GM18520 (cell line): ENCODE data around the gene TAF3.

ENCODE experiments used
- ATAC-seq: cut with Tn5 transposase; IDR thresholded peaks from one replicate; pipeline ENCODE4 v1.9.1; 2021; ENCODE audit not compliant: unreplicated experiment

TAF3 gene

DNA sequence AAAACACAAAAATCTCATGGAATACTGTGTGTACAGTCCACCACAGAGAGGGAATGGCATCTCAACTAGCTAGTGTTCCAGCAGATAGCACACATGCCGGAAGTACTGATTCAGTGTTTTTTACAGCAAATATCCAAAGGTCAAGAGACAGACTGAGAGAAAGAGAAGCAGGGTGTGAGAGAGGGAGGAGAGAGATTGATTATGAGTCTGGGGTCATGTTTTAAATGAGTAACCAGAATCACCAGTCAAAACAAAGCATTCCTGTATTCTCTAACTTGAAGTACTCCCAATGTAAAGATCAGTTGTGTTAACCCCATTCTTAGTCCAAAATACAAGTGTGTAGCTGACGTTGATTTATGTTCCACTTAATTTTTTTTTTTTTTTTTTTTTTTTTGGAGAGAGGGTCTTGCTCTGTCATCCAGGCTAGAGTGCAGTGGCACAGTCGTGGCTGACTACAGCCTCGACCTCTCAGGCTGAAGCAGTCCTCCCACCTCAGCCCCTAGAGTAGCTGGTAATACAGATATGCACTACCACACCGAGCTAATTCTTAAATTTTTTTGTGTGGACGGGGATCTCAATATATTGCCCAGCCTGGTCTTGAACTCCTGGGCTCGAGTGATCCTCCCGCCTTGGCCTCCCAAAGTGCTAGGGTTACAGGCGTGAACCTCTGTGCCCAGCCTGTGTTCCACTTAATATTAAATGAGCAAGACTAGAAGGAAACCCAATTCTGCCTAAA is 114.2 kb downstream of the TAF3 start:
- no peak for ATAC-seq

DNA sequence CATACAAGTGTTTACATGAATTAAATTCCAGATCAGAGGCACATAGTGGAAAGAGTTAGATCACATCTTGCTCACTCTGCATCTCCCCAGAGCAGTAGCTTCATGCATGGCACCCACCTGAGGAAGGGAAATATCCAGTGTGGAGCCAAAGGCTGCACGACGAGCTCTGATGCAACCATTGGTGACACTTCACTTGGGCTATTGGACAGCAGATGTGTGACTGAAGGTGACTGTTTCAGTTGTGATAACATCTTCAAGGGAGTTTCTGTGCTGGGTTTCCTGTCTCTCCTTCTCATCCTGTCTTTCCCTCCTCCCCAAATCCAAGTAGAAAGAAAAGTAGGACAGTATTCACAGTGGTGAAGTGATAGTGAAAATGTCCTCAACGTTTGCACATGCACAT is 115.0 kb downstream of the TAF3 start:
- ATAC-seq = no peak

DNA sequence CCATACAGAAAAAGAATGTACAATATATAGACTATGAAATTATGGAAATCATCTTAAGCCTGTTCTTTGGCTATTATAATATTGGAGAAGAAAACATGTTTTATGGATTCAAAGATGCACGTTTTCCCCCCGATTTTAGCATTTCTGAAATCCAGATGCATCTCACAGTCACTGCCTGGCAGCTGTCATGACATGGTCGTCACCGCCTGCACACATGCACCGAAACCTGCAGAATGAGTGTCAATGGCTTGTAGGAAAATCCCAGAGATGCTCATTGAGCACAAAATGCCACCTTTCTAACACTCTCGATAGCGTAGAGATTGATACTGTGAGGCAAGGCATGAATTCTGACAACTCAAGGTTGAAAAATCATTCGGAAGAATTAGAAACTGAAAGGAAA is 115.5 kb downstream of the TAF3 start:
- ATAC-seq = no peak

DNA sequence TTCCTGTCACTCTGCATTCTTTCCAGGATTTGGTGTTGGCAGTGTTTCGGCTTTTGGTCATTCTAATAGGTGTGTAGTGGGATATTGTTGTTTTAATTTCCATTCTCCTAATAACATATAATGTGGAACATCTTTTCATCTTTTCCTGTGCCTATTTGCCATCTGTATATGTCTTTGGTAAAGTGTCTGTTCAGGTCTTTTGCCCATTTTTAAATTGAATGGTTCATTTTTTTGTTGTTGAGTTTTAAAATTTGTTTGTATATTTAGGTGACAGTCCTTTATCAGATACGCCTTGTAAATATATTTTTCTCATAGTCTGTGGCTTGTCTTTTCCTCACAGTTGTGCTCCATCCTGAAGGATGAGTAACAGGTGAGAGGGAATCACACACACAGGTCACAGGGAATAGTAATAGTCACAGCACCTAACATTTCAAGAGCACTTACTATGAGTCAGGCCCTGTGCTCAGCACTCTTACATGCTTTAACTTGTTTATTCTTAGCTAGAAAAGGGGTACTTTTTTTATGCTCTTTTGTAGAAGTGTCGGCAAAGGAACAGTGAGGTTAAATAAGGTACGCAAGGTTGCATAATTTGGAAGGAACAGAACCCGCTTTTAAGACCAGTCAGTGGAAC is 119.1 kb downstream of the TAF3 start:
- no peak for ATAC-seq

DNA sequence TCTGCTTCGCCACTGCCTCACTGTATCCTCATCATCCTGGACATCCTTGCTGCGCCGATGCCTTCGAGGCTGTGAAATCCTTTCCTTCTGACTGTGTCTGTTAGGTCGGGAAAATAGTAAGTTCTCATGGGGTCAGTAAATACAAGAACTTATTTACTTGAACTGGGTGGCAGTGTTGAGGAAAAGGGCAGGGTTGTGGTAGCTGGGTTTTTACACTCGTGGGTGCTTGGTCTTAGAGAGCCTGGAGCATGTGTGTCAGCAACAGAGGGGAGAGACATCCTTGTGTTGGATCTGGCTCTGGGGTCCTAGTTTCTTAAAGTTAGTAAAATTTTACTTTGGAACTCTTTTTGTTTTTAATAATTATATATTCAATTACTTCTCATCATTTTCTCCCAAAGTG is 123.3 kb downstream of the TAF3 start:
- ATAC-seq = no peak

DNA sequence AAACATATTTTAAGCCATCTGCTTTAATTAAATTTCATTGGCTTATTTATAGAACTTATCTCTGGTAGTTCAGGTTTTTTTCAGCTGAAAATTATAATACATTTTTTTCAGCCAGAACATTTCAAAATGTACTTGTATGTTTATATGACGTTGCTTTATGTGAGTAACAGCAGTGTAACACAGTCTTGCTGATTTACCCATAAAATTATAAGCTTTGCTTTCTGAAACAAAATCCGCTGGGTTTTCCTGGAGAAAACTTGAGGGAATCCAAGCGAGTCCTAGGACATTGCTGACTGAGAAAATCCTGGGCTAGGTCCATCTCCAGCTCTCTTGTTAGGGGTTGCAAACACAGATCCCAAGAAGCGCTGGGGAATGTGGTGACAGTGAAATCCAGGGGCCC is 124.0 kb downstream of the TAF3 start:
- no peak for ATAC-seq

DNA sequence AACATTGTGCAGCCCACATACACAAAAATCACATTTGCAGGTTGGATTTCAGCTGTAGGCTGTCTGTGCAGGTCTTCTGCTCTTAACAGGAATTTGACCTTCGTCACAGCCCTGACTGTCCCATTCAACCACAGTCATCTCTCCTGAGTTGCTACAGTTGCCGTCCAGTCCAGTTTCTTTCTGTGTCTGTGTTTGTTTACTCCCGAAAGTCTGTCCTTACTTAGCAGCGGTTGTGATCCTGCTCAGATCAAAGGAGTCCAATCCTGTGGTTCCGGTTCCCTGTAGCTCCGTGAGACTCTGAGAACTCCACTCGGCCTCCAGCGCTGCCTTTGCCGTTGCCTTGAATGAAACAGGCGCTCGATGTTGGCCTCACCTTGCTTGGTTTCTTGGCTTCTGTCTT is 124.6 kb downstream of the TAF3 start:
- ATAC-seq = no peak

DNA sequence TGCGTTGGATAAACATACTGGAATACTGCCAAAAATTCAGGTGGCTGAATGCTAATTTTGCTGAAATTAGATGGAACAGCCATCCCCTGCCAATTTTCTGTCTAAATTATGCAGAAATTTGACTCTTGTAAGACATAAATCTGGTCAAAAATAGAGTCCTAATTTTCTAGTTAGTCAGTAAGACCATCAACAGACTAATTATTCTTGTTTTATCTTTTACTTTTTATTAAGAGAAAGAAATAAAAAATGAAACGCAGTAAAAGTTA is 125.8 kb downstream of the TAF3 start:
- no peak for ATAC-seq

DNA sequence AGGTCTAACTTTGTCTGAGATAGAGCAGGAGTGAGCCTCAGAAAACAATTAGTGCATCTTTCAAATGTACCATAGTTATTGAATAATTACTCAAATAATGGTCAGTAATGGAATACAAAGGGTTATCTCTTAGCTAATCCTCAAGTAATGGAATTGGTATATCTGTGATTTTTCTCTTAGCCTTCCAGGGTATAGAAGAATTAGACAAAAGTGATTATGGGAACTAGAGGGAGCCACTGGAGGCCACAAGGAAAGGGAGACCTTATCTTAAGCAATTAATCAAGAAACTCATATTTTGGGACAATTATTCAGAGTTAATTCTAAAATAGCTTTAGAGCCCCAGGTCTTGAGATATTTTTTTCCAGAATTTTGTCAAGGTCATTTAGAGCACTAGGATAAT is 126.2 kb downstream of the TAF3 start:
- no peak for ATAC-seq

DNA sequence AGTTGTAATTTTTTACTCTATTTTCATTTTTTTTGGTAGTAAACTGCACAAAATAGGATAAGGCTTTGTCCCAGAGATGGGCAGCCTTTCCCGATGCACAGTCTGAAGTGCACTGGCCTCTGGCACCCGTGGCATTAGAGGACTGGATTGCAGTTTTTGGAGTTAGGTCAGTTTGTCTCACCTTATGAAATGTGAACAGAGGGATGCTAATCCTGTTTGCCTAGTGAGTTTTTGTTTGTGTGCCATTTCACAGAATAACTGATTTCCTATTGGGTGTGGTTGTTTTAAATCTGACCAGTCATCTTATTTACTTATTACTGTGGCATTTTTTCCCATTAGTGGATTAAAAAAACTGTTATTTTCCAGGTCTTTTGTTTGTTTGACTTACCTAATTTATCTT is 126.7 kb downstream of the TAF3 start:
- no peak for ATAC-seq

DNA sequence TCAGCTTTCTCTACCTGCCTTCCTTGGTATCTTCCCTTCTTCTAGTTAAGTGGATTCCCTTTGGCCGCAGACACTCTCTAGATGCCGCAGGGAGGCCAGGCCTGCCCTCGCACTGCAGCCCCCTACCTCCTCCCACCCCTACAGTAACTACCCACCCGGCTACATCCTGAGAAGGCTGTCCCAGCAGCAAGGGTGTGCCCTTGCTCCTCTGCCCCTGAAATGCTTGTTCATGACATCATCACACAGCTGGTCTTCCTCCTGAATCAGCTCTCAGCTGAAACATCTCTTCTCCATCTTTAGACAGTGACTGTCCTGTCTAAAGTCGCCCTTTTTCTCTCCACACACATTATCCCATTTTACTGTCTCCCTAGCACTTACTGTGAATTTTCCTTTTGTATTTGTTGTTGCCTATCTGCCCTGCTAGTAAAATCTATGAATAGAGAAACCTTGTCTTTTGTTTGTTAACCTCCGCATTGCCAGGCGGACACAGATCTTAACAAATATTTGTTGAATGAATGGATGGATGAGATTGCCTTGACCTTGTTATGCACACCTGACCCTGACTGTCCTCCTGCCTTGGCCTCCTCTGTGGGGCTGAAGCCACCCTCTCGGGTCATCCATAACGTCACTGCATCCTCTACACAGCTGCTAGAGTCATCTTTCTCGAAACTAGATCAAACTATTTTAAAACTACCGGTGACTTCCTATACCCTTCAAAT is 127.3 kb downstream of the TAF3 start:
- no peak for ATAC-seq

DNA sequence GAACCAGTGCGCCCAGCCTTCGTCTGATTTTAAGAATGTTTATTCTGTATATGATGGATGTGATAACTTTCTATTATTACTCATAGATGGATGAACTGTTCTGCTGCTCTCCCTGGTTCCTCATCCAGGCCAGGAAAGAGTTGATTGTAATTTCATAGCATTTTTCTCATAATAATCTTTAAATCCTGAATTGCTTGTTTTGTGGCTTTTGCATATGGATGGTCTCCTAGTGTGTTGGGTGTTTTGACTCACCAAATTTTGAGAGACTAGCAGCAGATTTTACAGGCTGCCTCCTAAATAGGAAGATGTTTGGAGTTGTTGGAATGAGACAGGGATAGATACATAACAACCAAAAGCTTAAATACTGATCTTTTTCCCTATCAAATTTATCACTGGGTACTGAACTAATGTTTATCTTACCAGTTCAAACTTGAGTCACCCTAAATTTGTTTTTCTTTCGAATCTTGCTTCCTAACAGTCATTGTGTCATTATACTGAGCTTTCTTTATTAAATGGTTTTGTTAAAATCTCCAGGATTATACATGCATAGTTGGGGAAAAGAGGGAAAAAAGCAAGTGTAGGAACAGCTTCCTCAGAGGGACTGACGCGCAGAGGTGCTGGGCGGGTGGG is 130.2 kb downstream of the TAF3 start:
- ATAC-seq = no peak

DNA sequence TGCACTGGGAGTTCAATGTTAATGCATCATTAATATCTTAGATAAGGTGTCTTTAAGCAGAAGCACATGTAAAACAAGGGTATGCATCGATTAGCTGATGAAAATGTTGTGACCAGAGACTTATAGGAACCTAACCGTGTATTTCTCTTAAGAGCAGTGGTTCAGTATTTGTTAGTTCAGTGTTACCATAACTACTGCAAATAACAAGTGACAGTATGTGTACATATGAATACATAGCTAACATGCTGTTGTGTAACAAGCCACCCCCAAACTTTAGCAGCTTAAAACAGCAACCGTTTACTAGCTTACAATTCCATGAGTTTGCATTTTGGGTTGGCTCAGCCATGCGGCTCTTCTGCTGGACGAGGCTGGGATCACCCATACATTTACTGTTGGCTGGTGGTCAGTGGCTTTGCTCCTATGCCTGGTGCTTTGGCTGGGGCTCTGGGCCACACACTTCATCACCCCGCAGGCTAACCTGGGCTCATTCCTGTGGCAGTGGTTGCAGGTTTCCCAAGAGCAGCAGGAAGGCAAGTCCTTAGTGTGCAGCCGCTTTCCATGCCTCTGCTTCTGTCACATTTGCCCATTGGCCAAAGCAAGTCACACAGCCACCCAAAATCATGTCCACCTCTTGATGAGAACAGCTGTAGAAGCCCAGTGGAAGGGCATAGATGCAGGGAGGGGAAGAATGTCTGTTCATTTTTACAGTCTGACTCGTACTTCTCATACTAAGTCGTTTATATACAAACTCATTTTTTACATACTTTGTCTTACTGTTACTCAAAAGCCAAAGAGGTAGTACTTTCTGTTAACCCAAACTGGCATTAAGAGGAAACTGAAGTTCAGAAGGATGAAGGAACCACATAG is 132.9 kb downstream of the TAF3 start:
- ATAC-seq = no peak

DNA sequence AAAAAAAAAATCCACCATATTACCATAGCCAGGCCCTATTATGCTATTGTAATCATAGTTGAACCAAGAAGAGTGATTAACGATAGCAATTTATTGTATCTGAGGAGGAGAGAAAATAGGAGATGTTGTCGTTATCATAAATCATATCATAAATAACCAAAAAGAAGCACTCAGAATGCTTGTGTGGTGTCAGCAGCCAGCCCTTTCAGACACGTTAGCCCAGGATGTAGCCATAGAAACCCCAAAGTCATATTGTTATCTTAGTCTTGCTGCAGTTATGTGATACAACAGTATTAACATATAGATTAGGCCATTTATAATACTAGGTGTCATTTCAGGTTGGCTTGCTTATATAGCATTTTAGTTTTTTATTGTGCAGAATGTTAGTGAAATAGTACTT is 134.0 kb downstream of the TAF3 start:
- no peak for ATAC-seq

DNA sequence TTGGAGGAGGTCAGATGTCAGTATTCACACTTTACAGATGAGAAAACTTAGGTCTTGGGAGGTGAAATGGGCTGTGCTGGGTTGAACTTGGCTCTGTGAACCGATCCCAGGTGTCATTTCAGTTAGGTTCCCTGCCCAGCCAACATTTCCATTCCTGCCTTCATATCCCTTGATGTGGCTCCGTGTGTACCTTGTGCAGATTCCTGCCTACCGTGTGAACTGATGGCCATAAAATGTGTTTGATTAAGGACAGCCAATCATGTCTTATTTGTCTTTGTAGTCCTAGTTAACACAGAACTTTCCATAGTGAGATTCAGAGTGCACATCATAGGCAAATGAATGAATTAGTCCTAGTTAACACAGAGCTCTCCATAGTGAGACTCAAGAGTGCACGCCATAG is 135.1 kb downstream of the TAF3 start:
- no peak for ATAC-seq

DNA sequence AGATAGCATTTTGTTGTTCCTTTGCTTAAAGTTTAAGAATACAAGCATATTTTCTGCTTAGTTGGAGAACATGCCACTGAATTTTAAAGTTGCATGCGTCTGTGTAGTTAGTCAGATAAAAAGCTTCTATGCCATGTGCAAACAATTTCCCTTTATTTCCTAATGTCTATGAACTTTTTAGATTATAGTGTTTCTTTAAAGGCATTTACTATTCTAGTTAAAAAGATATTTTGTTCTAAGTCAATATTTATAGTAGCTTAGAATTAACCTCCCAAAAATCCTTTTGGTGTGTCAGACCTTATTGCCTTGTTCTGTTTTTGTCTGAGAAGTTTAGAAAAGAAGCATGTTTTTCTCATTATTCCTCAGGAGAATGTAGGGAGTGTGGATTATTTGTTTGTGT is 137.1 kb downstream of the TAF3 start:
- ATAC-seq = no peak

DNA sequence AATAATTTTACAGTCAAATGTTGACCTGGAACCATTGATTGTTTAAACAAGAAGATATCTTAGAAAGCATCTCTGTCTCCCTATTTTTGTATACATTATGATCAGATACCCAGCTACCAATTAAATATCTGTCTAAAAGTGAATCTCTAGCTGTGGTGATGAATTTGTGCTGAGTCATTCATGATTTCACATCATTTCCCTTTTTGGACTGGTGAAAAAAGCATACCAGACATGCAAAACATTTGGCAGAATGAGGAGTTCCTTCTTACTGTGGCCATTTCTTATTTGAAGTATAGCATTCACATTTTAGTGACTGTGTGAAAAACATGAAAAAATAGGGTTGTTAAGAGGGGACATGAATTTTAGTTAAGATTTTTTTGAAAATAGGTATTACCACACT is 138.2 kb downstream of the TAF3 start:
- peak; percentile 90 for ATAC-seq

DNA sequence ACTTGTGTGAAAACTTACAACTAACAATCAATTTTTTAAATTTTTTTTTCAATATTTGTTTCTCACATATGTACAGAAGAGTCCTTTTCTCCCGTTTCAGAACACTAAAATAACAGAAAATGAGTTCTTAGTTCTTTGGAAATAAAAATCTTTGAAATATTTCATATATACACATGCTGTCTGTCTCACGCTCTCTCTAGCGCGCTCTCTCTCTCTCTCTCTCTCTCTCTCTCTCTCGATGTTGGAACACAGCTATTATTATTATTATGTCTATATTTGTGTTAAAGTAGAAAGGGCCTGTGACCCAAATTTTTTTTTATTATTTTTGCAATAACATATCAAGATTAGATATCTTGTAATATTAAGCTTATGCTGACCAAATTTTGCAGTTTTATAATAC is 139.3 kb downstream of the TAF3 start:
- no peak for ATAC-seq

DNA sequence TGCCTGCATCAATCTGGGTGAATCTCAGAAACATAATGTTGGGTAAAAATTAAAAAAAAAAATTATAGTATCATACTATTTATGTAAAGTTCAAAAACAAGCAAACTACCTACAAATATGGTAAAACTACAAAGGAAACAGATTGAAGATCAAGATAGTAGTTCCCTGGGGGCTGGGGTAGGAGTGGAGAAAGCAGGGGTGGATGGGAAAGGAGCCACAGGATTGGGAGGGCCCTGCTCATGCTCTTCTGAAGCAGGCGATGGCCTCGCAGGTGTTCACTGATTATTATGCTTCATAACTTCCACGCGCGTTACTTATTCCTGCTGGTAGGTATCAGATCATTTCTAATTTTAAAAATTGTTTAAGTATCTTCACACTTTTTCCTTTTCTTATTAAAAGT is 140.1 kb downstream of the TAF3 start:
- no peak for ATAC-seq

DNA sequence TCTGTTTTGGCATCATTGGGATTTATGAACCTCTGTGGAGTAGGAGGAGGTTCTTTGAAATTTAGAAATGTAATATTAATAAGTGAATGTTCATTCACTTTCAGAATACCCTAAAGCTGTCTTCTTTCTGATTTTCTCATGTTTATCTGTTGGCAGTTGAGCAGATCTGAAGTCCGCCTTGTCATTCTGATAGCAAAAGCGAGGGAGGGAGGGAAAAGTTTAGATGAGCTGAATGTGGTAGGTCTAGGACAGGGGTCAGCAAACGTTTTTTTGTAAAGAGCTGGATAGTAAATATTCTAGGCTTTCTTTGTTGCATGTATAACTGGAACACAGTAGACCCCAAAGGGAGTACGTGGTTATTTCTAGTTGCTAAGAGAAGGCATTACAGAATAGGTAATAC is 141.8 kb downstream of the TAF3 start:
- ATAC-seq = no peak

DNA sequence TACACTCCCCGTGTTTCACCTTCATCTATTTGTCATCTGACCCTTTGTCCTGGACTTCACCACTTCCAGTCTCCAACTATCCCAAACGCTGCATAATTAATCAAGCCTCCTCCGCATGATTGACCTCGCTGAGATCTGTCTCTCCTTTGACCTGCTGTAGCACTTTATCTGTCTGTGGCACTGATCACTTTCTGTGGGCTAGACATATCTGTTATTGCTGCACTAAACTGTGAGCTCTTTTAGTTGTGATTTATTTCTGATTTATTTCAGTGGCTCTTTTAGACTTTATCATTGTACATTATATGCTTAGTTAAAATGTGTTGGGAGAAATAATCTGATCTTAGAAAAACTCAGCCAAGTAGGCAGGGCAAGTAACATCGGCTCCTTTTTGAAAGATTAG is 144.3 kb downstream of the TAF3 start:
- no peak for ATAC-seq
